K562 (cell line): ENCODE results near the gene RBM7. TPM values are rescaled to one million over a fixed set of nuclear protein-coding genes. Genes with fewer than 3 reads are reported as not detected.

ENCODE experiments used
- ATF4 ChIP-seq: fragments of 450-650 bp; formaldehyde crosslinking; IDR thresholded peaks from 2 replicates; pipeline ENCODE4 v1.4.0; 2022; ENCODE audit warnings: mild to moderate bottlenecking, moderate library complexity
- CREB3L1 ChIP-seq: fragments of 450-650 bp; IDR thresholded peaks from 2 replicates; pipeline ENCODE4 v1.6.1; 2014; ENCODE audit warnings: low read depth, mild to moderate bottlenecking, moderate library complexity, borderline replicate concordance
- E2F3 ChIP-seq: fragments of 250-450 bp; sonication (Bioruptor Pico); IDR thresholded peaks from 2 replicates; pipeline ENCODE4 v1.4.0; 2020; ENCODE audit warnings: mild to moderate bottlenecking
- ETV1 ChIP-seq: fragments of 450-650 bp; conservative IDR thresholded peaks from 2 replicates; pipeline ENCODE4 v1.6.1; 2016; ENCODE audit warnings: missing genetic modification characterization, control low read depth, low read depth, missing compliant biosample characterization
- FOXK1 ChIP-seq: sonication (generic); formaldehyde crosslinking; IDR thresholded peaks from 2 replicates; pipeline ENCODE4 v1.8.0; 2022; ENCODE audit warnings: missing genetic modification reagents, mild to moderate bottlenecking, borderline replicate concordance
- FOXP4 ChIP-seq: sonication (generic); formaldehyde crosslinking; IDR thresholded peaks from 2 replicates; pipeline ENCODE4 v1.8.0; 2022; ENCODE audit warnings: mild to moderate bottlenecking, missing genetic modification reagents, borderline replicate concordance
- HDAC6 ChIP-seq: IDR thresholded peaks from 2 replicates; pipeline ENCODE4 v1.6.1; 2012; ENCODE audit warnings: low read depth, mild to moderate bottlenecking, control low read depth, inconsistent platforms, low read length, moderate library complexity
- LCOR ChIP-seq: sonication (generic); formaldehyde crosslinking; IDR thresholded peaks from 2 replicates; pipeline ENCODE4 v1.8.0; 2022; ENCODE audit warnings: mild to moderate bottlenecking, missing genetic modification reagents
- RBM15 ChIP-seq: fragments of 200-400 bp; formaldehyde crosslinking; IDR thresholded peaks from 2 replicates; pipeline ENCODE4 v1.6.1; 2018; ENCODE audit warnings: mild to moderate bottlenecking, low read length, moderate library complexity; ENCODE audit not compliant: insufficient read depth
- STAT5A ChIP-seq: IDR thresholded peaks from 2 replicates; pipeline ENCODE4 v1.6.1; 2012; ENCODE audit warnings: low read length, inconsistent platforms, borderline replicate concordance
- TRIM24 ChIP-seq, 2 experiments: fragments of 450-650 bp; IDR thresholded peaks; 2 replicates each; pipeline ENCODE4 v1.6.1; 2016
- ZNF23 ChIP-seq: fragments of 250-450 bp; sonication (Bioruptor Pico); IDR thresholded peaks from 2 replicates; pipeline ENCODE4 v1.4.0; 2020; ENCODE audit warnings: mild to moderate bottlenecking
- ZNF518B ChIP-seq: fragments of 250-450 bp; sonication (Bioruptor Pico); IDR thresholded peaks from 2 replicates; pipeline ENCODE4 v1.5.0; 2021; ENCODE audit warnings: mild to moderate bottlenecking, moderate library complexity
- ZNF707 ChIP-seq: fragments of 250-450 bp; sonication (Bioruptor Pico); conservative IDR thresholded peaks from 2 replicates; pipeline ENCODE4 v1.8.0; 2022; ENCODE audit warnings: inconsistent platforms, mild to moderate bottlenecking, moderate library complexity
- ZNF76 ChIP-seq: fragments of 250-450 bp; sonication (Bioruptor Pico); IDR thresholded peaks from 2 replicates; pipeline ENCODE4 v1.4.0; 2020; ENCODE audit warnings: mild to moderate bottlenecking, moderate library complexity, borderline replicate concordance
- polyA plus RNA-seq, 8 experiments: library from polyadenylated mRNA; depleted of rRNA in 4 of 8; stranded (reverse) in 5 of 8; unstranded in 3 of 8; fragments of >200 nt; fragmentation: Nextera tagmentation in 2 of 8; fragmentation: Illumina TruSeq in 1 of 8; extraction: Ambion mirVana in 2 of 8; extraction: Trizol in 1 of 8; gene quantifications; 2 replicates each; pipeline versions ENCODE4 v1.2.1 to v1.2.3, GENCODE V29; 2011 to 2014; ENCODE audit warnings: inconsistent platforms in 1 of 8, missing spikeins in 1 of 8
- total RNA-seq, 7 experiments: library from RNA; depleted of rRNA in 6 of 7; stranded (reverse); fragments of >200 nt in 6 of 7; fragmentation: Illumina TruSeq in 2 of 7; extraction: Trizol in 2 of 7; gene quantifications; 2 replicates each; pipeline versions ENCODE4 v1.2.1 to v1.2.3, GENCODE V29; 2011 to 2021; ENCODE audit warnings: low replicate concordance in 1 of 7
- TF ChIP-seq, protein P1 (sequence below): fragments of 450-650 bp; IDR thresholded peaks from 2 replicates; pipeline ENCODE4 v1.6.1; 2017; ENCODE audit warnings: antibody characterized with exemption, mild to moderate bottlenecking

The RBM7 gene
- total and polyA plus RNA-seq, 9 of the 15 experiments (the other 6 are each of a cell fraction or from before 2014, with no cell fraction given) = 26.0 to 76.8 (median 49.6) TPM

- TF ChIP-seq ZNF518B (CRISPR knock-in tag) (no peak), FOXP4 (no peak), TRIM24 (IDR thresholded peaks at IDR 0.05) (peak; percentile 49 to 59; a peak in 2 of 4 replicates), FOXK1 (no peak), CREB3L1 (no peak), E2F3 (CRISPR knock-in tag) (no peak), ATF4 (CRISPR knock-in tag) (peak; percentile 85), RBM15 (no peak), ZNF707 (CRISPR knock-in tag) (no peak), HDAC6 (no peak), ETV1 (tag) (0 out of 2 replicates have a peak, but pooled peaks have one; percentile 17), LCOR (no peak), STAT5A (no peak), ZNF76 (CRISPR knock-in tag) (no peak), ZNF23 (CRISPR knock-in tag) (no peak)
- TF ChIP-seq, protein P1, sequence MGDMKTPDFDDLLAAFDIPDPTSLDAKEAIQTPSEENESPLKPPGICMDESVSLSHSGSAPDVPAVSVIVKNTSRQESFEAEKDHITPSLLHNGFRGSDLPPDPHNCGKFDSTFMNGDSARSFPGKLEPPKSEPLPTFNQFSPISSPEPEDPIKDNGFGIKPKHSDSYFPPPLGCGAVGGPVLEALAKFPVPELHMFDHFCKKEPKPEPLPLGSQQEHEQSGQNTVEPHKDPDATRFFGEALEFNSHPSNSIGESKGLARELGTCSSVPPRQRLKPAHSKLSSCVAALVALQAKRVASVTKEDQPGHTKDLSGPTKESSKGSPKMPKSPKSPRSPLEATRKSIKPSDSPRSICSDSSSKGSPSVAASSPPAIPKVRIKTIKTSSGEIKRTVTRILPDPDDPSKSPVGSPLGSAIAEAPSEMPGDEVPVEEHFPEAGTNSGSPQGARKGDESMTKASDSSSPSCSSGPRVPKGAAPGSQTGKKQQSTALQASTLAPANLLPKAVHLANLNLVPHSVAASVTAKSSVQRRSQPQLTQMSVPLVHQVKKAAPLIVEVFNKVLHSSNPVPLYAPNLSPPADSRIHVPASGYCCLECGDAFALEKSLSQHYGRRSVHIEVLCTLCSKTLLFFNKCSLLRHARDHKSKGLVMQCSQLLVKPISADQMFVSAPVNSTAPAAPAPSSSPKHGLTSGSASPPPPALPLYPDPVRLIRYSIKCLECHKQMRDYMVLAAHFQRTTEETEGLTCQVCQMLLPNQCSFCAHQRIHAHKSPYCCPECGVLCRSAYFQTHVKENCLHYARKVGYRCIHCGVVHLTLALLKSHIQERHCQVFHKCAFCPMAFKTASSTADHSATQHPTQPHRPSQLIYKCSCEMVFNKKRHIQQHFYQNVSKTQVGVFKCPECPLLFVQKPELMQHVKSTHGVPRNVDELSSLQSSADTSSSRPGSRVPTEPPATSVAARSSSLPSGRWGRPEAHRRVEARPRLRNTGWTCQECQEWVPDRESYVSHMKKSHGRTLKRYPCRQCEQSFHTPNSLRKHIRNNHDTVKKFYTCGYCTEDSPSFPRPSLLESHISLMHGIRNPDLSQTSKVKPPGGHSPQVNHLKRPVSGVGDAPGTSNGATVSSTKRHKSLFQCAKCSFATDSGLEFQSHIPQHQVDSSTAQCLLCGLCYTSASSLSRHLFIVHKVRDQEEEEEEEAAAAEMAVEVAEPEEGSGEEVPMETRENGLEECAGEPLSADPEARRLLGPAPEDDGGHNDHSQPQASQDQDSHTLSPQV = peak; percentile 59; the same call in 1 of the 2 replicates
Measured at GRCh38 chr11:114447892-114448291, 47.4 kb downstream of the RBM7 start (continued).
